ENCODE data around the gene ITSN2.

The ITSN2 gene

DNA sequence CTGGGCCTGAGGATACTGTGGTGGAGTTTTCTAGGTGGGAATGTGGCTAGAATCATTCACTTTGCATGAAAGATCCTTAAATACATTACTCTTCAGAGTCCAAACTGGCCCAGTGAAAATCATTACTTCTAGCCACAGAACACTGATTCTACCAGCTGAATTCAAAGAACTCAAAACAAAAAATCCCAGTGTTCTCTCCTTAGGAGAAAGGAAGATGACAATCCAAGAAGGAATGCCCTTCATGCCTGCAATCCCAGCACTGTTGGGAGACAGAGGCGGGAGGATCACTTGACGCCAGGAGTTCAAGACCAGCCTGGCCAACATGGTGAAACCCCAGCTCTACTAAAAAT is 150.3 kb downstream of the ITSN2 start:
- no peak overlapping the region for H3K27ac ChIP-seq
- ChIA-PET POLR2A (ENCODE audit: low non-redundant PET) (no interaction called here), CTCF (interaction anchor here (0.6 to 0.8 kb wide), 2 partner anchors 24 to 33 kb away, joined by 3 to 4 read pairs; no protein-coding TSS in a partner anchor)
- no peak for DNase-seq (ENCODE audit: low spot score)
- TF ChIP-seq, protein P1, sequence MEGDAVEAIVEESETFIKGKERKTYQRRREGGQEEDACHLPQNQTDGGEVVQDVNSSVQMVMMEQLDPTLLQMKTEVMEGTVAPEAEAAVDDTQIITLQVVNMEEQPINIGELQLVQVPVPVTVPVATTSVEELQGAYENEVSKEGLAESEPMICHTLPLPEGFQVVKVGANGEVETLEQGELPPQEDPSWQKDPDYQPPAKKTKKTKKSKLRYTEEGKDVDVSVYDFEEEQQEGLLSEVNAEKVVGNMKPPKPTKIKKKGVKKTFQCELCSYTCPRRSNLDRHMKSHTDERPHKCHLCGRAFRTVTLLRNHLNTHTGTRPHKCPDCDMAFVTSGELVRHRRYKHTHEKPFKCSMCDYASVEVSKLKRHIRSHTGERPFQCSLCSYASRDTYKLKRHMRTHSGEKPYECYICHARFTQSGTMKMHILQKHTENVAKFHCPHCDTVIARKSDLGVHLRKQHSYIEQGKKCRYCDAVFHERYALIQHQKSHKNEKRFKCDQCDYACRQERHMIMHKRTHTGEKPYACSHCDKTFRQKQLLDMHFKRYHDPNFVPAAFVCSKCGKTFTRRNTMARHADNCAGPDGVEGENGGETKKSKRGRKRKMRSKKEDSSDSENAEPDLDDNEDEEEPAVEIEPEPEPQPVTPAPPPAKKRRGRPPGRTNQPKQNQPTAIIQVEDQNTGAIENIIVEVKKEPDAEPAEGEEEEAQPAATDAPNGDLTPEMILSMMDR (conservative IDR thresholded peaks at IDR 0.05; ENCODE audit: low read depth): no peak

DNA sequence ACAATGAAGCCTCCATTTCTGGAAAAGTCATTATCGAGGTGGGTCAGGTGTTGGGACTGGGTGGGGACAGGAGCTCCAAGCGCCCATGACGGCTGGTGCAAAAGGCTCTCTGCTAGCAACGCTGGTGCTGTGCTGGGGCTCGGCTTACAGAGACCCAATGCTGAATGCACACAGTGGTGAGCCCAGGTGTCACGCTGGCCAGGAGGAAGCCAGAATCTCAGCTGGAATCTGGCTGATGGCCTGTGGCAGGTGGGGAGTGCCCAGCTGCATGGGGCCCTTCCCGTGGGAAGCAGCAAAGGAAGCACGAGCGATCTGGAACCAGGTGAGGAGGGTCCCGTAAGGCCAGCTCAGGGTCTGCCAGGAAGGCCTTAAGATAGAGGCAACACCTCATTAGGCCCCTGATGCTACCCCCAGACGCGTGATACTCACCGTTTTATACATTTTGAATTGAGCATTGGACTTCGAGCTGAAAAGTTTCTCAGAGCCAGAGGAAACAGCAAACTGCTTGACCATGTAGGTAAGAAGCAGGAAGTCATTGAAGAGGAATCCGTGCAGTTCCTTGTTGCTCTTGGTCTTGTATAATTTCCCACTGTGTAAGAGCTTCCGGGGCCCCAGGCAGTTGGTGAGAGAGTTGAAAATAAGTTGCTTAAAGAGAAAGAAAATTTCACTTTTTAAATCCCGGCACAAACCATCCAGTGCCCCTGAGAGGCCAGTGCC is 150.8 kb downstream of the ITSN2 start:
- DNase-seq (ENCODE audit: low spot score): no peak
- ChIA-PET CTCF (interaction anchor here (0.6 to 0.8 kb wide), 2 partner anchors 25 to 32 kb away, joined by 3 to 4 read pairs; no protein-coding TSS in a partner anchor), POLR2A (ENCODE audit: low non-redundant PET) (no interaction called here)
- no peak overlapping the region for H3K27ac ChIP-seq
- TF ChIP-seq, protein P1 (conservative IDR thresholded peaks at IDR 0.05; ENCODE audit: low read depth): no peak

DNA sequence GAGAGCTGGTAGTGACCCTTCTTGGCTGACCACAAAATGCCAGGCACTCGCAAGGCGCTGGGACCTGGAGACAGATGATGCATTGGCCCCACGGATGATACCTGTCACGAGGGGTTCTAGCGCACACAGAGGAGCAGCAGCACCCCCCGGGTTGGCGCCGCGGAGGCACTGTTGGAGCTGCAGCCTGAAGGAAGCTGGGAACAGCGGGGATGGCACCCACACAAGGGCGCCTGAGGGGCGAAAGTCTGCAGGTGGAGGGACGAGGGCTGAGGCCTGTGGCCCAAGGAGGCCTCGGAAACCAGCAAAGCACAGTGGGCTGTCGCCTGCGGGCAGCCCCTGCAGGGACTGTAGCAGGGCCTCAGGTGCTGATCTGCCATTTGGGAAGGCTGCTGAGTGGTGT is 151.8 kb downstream of the ITSN2 start:
- TF ChIP-seq, protein P1 (conservative IDR thresholded peaks at IDR 0.05; ENCODE audit: low read depth): no peak
- CTCF ChIA-PET: no interaction called here
- no peak for DNase-seq (ENCODE audit: low spot score)
- no peak overlapping the region for H3K27ac ChIP-seq
- POLR2A ChIA-PET (ENCODE audit: low non-redundant PET): no interaction called here

DNA sequence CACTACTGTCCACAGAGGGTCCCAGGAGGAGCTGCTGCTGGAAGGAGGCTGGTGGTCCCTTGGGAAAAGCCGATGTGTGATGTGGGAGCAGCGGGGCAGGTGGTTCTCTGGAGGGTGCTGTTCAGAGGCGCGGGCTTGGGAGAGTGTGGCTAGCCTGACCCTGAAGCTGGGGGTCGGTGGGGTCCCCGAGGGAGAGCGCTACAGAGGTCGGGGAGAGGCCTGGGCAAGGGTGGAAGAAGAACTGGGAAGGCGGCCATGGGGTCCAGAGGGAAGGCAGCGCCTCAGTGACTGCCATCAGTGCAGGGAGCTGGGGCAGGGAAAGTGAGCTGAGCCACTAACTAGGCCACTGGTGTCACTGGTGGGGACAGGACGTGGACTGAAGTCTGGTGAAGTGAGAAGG is 153.0 kb downstream of the ITSN2 start:
- ChIA-PET CTCF (interaction anchor here (0.7 kb wide), 1 partner anchor 53 kb away, joined by 3 read pairs; no protein-coding TSS in a partner anchor), POLR2A (ENCODE audit: low non-redundant PET) (no interaction called here)
- no peak overlapping the region for H3K27ac ChIP-seq
- DNase-seq (ENCODE audit: low spot score): no peak
- TF ChIP-seq, protein P1 (conservative IDR thresholded peaks at IDR 0.05; ENCODE audit: low read depth): no peak

DNA sequence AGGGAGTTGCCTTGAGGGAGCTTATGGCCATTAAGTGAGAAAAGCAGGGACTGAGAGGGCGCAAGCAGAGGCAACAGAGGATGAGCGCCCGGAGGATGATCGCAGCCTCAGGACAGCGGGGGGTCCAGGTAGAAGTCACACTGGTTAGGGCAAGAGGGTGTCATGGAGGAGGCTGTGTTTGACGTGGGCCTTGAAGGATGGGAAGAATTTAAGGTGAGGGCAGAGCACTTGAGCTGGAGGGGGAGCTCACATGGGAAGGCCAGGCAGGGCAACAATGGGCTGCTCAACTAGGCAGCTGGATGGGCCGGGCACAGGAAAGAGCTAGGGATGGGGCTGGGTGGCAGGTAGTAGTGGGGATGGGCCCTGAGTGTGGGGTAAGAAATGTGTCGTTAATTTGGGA is 153.6 kb downstream of the ITSN2 start:
- CTCF ChIA-PET: interaction anchor here (0.6 to 0.7 kb wide), 2 partner anchors 53 to 552 kb away, joined by 3 read pairs; no protein-coding TSS in a partner anchor

DNA sequence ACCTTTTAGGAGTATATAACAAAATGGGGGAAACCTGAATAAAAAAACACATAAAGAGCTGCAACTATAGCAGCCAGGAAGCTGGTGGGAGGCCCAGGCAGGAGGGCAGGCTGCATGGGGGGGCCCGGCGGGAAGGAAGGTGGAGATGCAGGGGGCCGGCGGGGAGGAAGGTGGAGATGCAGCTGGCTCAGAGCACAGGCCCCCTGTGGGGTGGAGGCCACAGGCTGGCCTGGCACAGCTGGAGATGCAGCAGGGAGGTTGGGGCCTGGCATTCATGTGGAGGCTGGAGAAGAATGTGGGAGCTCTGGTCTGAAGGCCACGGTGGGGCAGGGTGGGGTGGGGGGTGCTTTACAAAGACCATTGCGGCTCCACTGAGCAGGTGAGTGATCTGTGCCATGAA is 154.1 kb downstream of the ITSN2 start:
- ChIA-PET POLR2A (ENCODE audit: low non-redundant PET) (no interaction called here), CTCF (interaction anchor here (0.6 kb wide), 1 partner anchor 552 kb away, joined by 3 read pairs; no protein-coding TSS in a partner anchor)
- H3K27ac ChIP-seq: no peak overlapping the region
- DNase-seq (ENCODE audit: low spot score): no peak
- TF ChIP-seq, protein P1 (conservative IDR thresholded peaks at IDR 0.05; ENCODE audit: low read depth): no peak

More for the DNA sequence above, 153.6 kb downstream of the ITSN2 start:
- H3K27ac ChIP-seq: no peak overlapping the region
- no peak for DNase-seq (ENCODE audit: low spot score)
- TF ChIP-seq, protein P1 (conservative IDR thresholded peaks at IDR 0.05; ENCODE audit: low read depth): no peak
- POLR2A ChIA-PET (ENCODE audit: low non-redundant PET): no interaction called here
